NB4 (cell line): ENCODE measurements around the gene FAM162A.

Source experiments
- CTCF ChIP-seq: IDR thresholded peaks from one replicate; pipeline ENCODE4 v1.5.1; 2012; ENCODE audit warnings: low read depth, low read length
- MYC ChIP-seq: IDR thresholded peaks from 2 replicates; pipeline ENCODE4 v1.6.1; 2011; ENCODE audit warnings: low read depth, low read length
- POLR2A ChIP-seq: IDR thresholded peaks from 2 replicates; pipeline ENCODE4 v1.6.1; 2011; ENCODE audit warnings: mild to moderate bottlenecking; ENCODE audit not compliant: insufficient read length; ENCODE audit errors: extremely low read depth

- TF ChIP-seq CTCF (no peak), POLR2A (no peak), MYC (no peak)
These were observed 7.9 kb downstream of the FAM162A start for GRCh38 chr3:122391681-122392446.
